Ectodermal cell (in vitro differentiated cells): ENCODE measurements around the gene ERC1.
"Not testable (repeated sequence)": the region's sequence is repeated elsewhere in the genome, so short reads cannot be mapped to it uniquely, and the experiment has no call there.

Experiments used
- H3K27ac ChIP-seq: 2 replicates; pipeline ENCODE4 v1.7.0; 2013; ENCODE audit warnings: mild to moderate bottlenecking, low read depth, low read length; ENCODE audit not compliant: insufficient read depth, poor library complexity, severe bottlenecking
- H3K27me3 ChIP-seq: 2 replicates; pipeline ENCODE4 v1.7.0; 2013; ENCODE audit warnings: mild to moderate bottlenecking, low read length; ENCODE audit not compliant: insufficient read depth, control insufficient read depth, poor library complexity, severe bottlenecking
- H3K36me3 ChIP-seq: one replicate; pipeline ENCODE4 v1.7.0; 2013; ENCODE audit warnings: low read length; ENCODE audit not compliant: control insufficient read depth, insufficient read depth
- H3K4me1 ChIP-seq: one replicate; pipeline ENCODE4 v1.7.0; 2013; ENCODE audit warnings: low read length; ENCODE audit not compliant: control insufficient read depth, insufficient read depth
- H3K4me3 ChIP-seq: 2 replicates; pipeline ENCODE4 v1.7.0; 2013; ENCODE audit warnings: low read depth, low read length, control low read depth; ENCODE audit not compliant: insufficient read depth
- H3K9me3 ChIP-seq: 2 replicates; pipeline ENCODE4 v1.7.0; 2013; ENCODE audit warnings: mild to moderate bottlenecking, low read length, moderate library complexity; ENCODE audit not compliant: control insufficient read depth
- WGBS, 2 experiments: methylation state at CpG; one replicate each; pipeline ENCODE4 v1.1.7; 2013; ENCODE audit warnings: missing lambda C conversion rate in 2 of 2; 5-methylcytosine and 5-hydroxymethylcytosine counted together

The ERC1 gene

GRCh38 chr12:1250641-1251040 lies 259.6 kb downstream of the ERC1 start:
- Histone ChIP-seq H3K36me3 (no peaks in the 10 kb centered on the region), H3K4me1 (peaks cover 12% of the 10 kb centered on the region), H3K27ac (no peak overlapping the region), H3K4me3 (no peak overlapping the region), H3K9me3 (no peaks in the 10 kb centered on the region), H3K27me3 (no peaks in the 10 kb centered on the region)
- whole genome bisulfite sequencing, 2 experiments: 43 to 53% methylated on average over 2 of the region's 3 CpGs

GRCh38 chr12:1252758-1253157 lies 261.7 kb downstream of the ERC1 start:
- 95 to 100% methylated on average over 1 to 2 of the region's 2 CpGs for WGBS, 2 experiments
- Histone ChIP-seq H3K36me3 (no peaks in the 10 kb centered on the region), H3K27ac (no peak overlapping the region), H3K4me1 (peaks cover 12% of the 10 kb centered on the region), H3K4me3 (no peak overlapping the region), H3K9me3 (no peaks in the 10 kb centered on the region), H3K27me3 (no peaks in the 10 kb centered on the region)

DNA sequence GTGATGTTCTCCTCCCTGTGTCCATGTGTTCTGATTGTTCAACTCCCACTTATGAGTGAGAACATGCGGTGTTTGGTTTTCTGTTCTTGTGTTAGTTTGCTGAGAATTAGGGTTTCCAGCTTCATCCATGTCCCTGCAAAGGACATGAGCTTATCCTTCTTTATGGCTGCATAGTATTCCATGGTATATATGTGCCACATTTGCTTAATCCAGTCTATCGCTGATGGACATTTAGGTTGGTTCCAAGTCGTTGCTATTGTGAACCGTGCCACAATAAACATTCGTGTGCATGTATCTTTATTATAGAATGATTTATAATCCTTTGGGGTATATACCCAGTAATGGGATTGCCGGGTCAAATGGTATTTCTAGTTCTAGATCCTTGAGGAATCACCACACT lies 264.1 kb downstream of the ERC1 start:
- WGBS, 2 experiments: 90 to 95% methylated on average over 5 to 6 of the region's 6 CpGs

DNA sequence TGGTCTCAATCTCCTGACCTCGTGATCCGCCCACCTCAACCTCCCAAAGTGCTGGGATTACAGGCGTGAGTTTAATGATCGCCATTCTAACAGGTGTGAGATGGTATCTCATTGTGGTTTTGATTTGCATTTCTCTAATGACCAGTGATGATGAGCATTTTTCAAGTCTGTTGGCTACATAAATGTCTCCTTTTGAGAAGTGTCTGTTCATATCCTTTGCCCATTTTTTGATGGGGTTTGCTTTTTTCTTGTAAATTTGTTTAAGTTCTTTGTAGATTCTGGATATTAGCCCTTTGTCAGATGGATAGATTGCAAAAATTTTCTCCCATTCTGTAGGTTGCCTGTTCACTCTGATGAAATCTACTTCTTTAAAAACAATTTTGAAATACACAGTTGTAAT lies 264.8 kb downstream of the ERC1 start:
- 88 to 93% methylated on average over 4 of the region's 4 CpGs for WGBS, 2 experiments
- not testable (repeated sequence) for H3K36me3 ChIP-seq, H3K9me3 ChIP-seq, H3K27ac ChIP-seq, H3K27me3 ChIP-seq, H3K4me1 ChIP-seq, H3K4me3 ChIP-seq

More for the DNA sequence above, 264.1 kb downstream of the ERC1 start:
- H3K27me3 ChIP-seq, H3K27ac ChIP-seq, H3K4me3 ChIP-seq, H3K9me3 ChIP-seq, H3K36me3 ChIP-seq, H3K4me1 ChIP-seq: not testable (repeated sequence)

DNA sequence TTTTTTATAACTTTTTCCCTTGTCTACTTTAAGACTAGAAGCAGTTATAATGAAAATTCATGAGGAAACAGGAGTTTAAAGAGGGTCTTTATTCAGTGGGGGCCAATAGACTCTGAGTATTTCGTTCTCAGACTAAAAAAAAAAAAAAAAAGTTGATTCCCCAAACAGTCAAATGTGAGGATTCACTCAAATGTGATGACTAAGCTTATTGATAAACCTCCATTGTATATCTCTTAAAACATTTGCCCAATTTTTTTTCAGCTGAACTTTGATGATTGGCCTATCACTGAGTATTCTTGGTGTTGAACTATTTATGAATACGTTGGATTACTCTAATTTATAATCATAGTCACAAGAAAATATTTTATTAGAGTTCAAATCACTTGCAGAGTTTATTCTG lies 265.3 kb downstream of the ERC1 start:
- no peak overlapping the region for H3K4me3 ChIP-seq
- no peaks in the 10 kb centered on the region for H3K4me1 ChIP-seq
- H3K27me3 ChIP-seq: no peaks in the 10 kb centered on the region
- no peaks in the 10 kb centered on the region for H3K36me3 ChIP-seq
- WGBS, 2 experiments: 83 to 95% methylated on average over 1 of the region's 2 CpGs
- H3K27ac ChIP-seq: no peak overlapping the region
- no peaks in the 10 kb centered on the region for H3K9me3 ChIP-seq

DNA sequence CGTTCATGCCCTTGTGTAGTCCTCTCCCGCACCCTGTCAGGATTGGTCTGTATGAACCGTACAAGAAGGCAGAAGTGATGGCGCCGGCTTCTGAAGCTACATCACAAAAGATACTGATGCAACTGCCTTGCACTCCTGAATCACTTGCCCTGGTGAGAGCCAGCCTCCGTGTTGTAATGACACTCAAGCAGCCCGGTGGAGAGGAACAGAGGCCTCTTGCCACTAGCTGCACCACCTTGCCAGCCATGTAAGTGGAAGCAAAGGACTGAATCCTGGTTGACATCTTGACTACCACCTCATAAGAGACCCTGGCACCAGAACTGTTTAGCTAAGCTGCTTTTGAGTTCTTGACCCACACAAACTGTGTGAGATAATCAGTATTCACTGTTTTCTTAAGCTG lies 266.0 kb downstream of the ERC1 start:
- Histone ChIP-seq H3K36me3 (no peaks in the 10 kb centered on the region), H3K4me3 (no peak overlapping the region), H3K4me1 (no peaks in the 10 kb centered on the region), H3K9me3 (no peaks in the 10 kb centered on the region), H3K27ac (no peak overlapping the region), H3K27me3 (no peaks in the 10 kb centered on the region)
- WGBS, 2 experiments: 92% methylated on average over 7 of the region's 7 CpGs

DNA sequence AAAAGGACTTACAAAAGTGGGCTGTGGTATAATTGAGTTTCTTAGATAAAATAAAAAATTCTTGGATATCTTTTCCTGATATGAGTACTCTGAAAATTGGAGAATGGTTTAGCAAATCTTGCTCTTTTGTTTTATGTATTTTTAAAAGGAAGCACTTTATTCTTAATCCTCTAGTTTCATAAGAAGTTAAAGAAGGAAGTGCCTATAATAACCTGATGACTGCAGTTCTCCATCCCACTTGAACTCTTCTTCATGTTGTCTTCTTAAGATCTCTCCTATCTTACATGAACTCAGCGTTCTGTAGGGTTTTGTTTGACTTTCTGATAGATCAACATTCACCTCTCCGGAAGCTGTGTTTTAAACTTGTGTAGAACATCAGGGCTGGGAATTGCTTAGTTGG lies 271.0 kb downstream of the ERC1 start:
- Histone ChIP-seq H3K27me3 (no peaks in the 10 kb centered on the region), H3K9me3 (no peaks in the 10 kb centered on the region), H3K36me3 (no peaks in the 10 kb centered on the region), H3K4me3 (no peak overlapping the region), H3K27ac (no peak overlapping the region), H3K4me1 (no peaks in the 10 kb centered on the region)
- WGBS, 2 experiments: 100% methylated on average over 2 of the region's 2 CpGs

GRCh38 chr12:1267243-1267642 lies 276.2 kb downstream of the ERC1 start:
- Histone ChIP-seq H3K4me3 (no peak overlapping the region), H3K4me1 (no peaks in the 10 kb centered on the region), H3K36me3 (no peaks in the 10 kb centered on the region), H3K27ac (no peak overlapping the region), H3K27me3 (no peaks in the 10 kb centered on the region), H3K9me3 (no peaks in the 10 kb centered on the region)
- WGBS, 2 experiments: 87 to 88% methylated on average over 7 of the region's 7 CpGs

DNA sequence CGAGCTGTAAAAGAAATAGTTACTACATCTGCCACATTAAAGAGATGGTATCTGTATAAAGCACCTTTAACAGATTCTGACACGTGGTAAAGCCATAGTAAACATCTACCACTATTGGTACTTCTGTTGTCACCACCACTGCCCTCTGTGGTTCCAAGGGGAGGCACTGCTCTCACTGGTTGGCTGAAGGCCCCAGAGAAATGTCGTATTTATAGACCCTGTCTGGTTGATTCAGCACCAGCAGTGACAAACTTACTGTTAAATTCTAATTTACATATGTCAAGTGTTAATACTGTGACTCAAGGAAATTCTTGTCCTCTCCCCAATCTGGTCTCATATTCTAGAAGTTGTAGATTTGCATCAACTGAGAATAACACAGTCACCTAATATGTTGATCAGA lies 281.1 kb downstream of the ERC1 start:
- no peaks in the 10 kb centered on the region for H3K9me3 ChIP-seq
- no peaks in the 10 kb centered on the region for H3K36me3 ChIP-seq
- WGBS, 2 experiments: 86 to 95% methylated on average over 3 of the region's 3 CpGs
- H3K27ac ChIP-seq: no peak overlapping the region
- H3K4me3 ChIP-seq: no peak overlapping the region
- H3K27me3 ChIP-seq: no peaks in the 10 kb centered on the region
- no peaks in the 10 kb centered on the region for H3K4me1 ChIP-seq

- Histone ChIP-seq H3K36me3 (no peaks in the 10 kb centered on the region), H3K4me1 (peaks cover 5% of the 10 kb centered on the region), H3K9me3 (no peaks in the 10 kb centered on the region), H3K27ac (no peak overlapping the region), H3K4me3 (no peak overlapping the region), H3K27me3 (no peaks in the 10 kb centered on the region)
- 98% methylated on average over 5 of the region's 5 CpGs for WGBS, 2 experiments
These were observed 282.0 kb downstream of the ERC1 start for GRCh38 chr12:1273051-1273450.

GRCh38 chr12:1277905-1278304 lies 286.9 kb downstream of the ERC1 start:
- Histone ChIP-seq H3K36me3 (no peaks in the 10 kb centered on the region), H3K27ac (no peak overlapping the region), H3K27me3 (no peaks in the 10 kb centered on the region), H3K4me3 (no peak overlapping the region), H3K9me3 (no peaks in the 10 kb centered on the region), H3K4me1 (peaks cover 10% of the 10 kb centered on the region)
- 65 to 76% methylated on average over 4 of the region's 4 CpGs for WGBS, 2 experiments
